CD4-positive, alpha-beta T cell (primary cell): ENCODE measurements around the gene ZBTB5. TPM values are rescaled to one million over a fixed set of nuclear protein-coding genes. Genes with fewer than 3 reads are reported as not detected.

Source experiments
- ATAC-seq: fragments of 200-7000 bp; cut with Tn5 transposase; one replicate; pipeline ENCODE4 v1.10.0; 2022; ENCODE audit warnings: mild to moderate bottlenecking; ENCODE audit not compliant: poor library complexity
- CTCF ChIA-PET: fragments of 350-600 bp; sonication (Branson Sonifier 250); formaldehyde crosslinking; loops from one replicate; lab custom pipeline; 2021; ENCODE audit warnings: antibody characterized with exemption, inconsistent platforms; lab: Charles Lee
- POLR2A ChIA-PET: fragments of 350-600 bp; sonication (Branson Sonifier 250); formaldehyde crosslinking; loops from one replicate; lab custom pipeline; 2021; ENCODE audit warnings: antibody characterized with exemption, inconsistent platforms; lab: Charles Lee
- DNase-seq, 14 experiments: peaks; one replicate each; pipeline ENCODE4 v3.0.0-alpha.2; 2013 to 2020; ENCODE audit warnings: mixed read lengths in 2 of 14
- H3K27ac ChIP-seq, 2 donors: one replicate each; pipeline versions ENCODE4 v1.5.1 to v1.7.0; 2013; ENCODE audit warnings: low read length in 2 of 2, low read depth in 1 of 2, mild to moderate bottlenecking in 1 of 2
- H3K27me3 ChIP-seq, 2 experiments: 1 replicate in 1 of 2; 2 replicates in 1 of 2; pipeline versions ENCODE4 v1.6.1 to v1.7.0; 2013; ENCODE audit warnings: low read length in 2 of 2, control low read depth in 1 of 2, mild to moderate bottlenecking in 1 of 2, moderate library complexity in 1 of 2; ENCODE audit not compliant: insufficient read depth in 2 of 2, control insufficient read depth in 1 of 2
- H3K36me3 ChIP-seq: one replicate; pipeline ENCODE4 v1.6.1; 2013; ENCODE audit warnings: low read length, control low read depth; ENCODE audit not compliant: insufficient read depth
- H3K4me1 ChIP-seq: one replicate; pipeline ENCODE4 v1.6.1; 2013; ENCODE audit warnings: low read length, control low read depth; ENCODE audit not compliant: insufficient read depth
- H3K4me3 ChIP-seq: one replicate; pipeline ENCODE4 v1.5.1; 2013; ENCODE audit warnings: mild to moderate bottlenecking, low read length, moderate library complexity
- H3K9me3 ChIP-seq, 2 experiments: 1 replicate in 1 of 2; 2 replicates in 1 of 2; pipeline versions ENCODE4 v1.6.1 to v1.7.0; 2013; ENCODE audit warnings: low read length in 2 of 2, mild to moderate bottlenecking in 2 of 2, control low read depth in 1 of 2, moderate library complexity in 1 of 2; ENCODE audit not compliant: control insufficient read depth in 1 of 2, insufficient read depth in 1 of 2
- H3K27ac Mint-ChIP-seq: one replicate; pipeline ENCODE4 v1.8.0; 2020; ENCODE audit warnings: mixed read lengths
- H3K27me3 Mint-ChIP-seq: one replicate; pipeline ENCODE4 v1.8.0; 2021; ENCODE audit warnings: mixed read lengths
- H3K36me3 Mint-ChIP-seq: one replicate; pipeline ENCODE4 v1.8.0; 2021; ENCODE audit warnings: low read depth, mixed read lengths
- H3K4me1 Mint-ChIP-seq: one replicate; pipeline ENCODE4 v1.8.0; 2021; ENCODE audit warnings: low read depth, mixed read lengths
- H3K4me3 Mint-ChIP-seq: one replicate; pipeline ENCODE4 v1.8.0; 2020; ENCODE audit warnings: mild to moderate bottlenecking, mixed read lengths
- H3K9me3 Mint-ChIP-seq: one replicate; pipeline ENCODE4 v1.8.0; 2020; ENCODE audit warnings: mixed read lengths
- CTCF ChIP-seq: fragments of 200-600 bp; IDR thresholded peaks from one replicate; pipeline ENCODE4 v1.8.0; 2022; ENCODE audit warnings: antibody characterized with exemption, mild to moderate bottlenecking
- intact Hi-C, 2 experiments: fragments of 100-400 bp; cut with DNase I in 1 of 2; cut with micrococcal nuclease in 1 of 2; formaldehyde crosslinking; loops; one replicate each; pipeline versions ENCODE4 v1.15.1 to v1.9.0; 2023 to 2025; cut with DNase I, micrococcal nuclease
- total RNA-seq, 174 experiments: library from RNA in 2 of 174; stranded (reverse) in 2 of 174; gene quantifications; one replicate each; pipeline ENCODE4 v1.2.3 and lab custom pipeline; 2021 to 2026

ZBTB5 gene
- total RNA-seq, 2 experiments from 2014 or later: 21.3 to 22.0 TPM

- Mint-ChIP-seq H3K4me3 (no peak overlapping the region), H3K27ac (no peak overlapping the region), H3K4me1 (peaks cover 4% of the 10 kb centered on the region), H3K9me3 (no peaks in the 10 kb centered on the region), H3K36me3 (peaks cover 94% of the 10 kb centered on the region), H3K27me3 (no peaks in the 10 kb centered on the region)
- Histone ChIP-seq H3K27me3 (no peaks in the 10 kb centered on the region), H3K4me1 (peaks cover 2% of the 10 kb centered on the region), H3K36me3 (peaks cover 88% of the 10 kb centered on the region), H3K9me3 (no peaks in the 10 kb centered on the region), H3K27ac (no peak overlapping the region), H3K4me3 (no peak overlapping the region)
- ChIA-PET POLR2A (no interaction called here), CTCF (no interaction called here)
- no peak for TF ChIP-seq CTCF
- ATAC-seq (no peak), DNase-seq (no peak)
- intact Hi-C loops: no loop called here
These were observed 32.1 kb upstream of the ZBTB5 start for GRCh38 chr9:37497320-37497719.

GRCh38 chr9:37496020-37496419 lies 30.8 kb upstream of the ZBTB5 start:
- Histone ChIP-seq H3K4me1 (peaks cover 2% of the 10 kb centered on the region), H3K36me3 (peaks cover 88% of the 10 kb centered on the region), H3K9me3 (no peaks in the 10 kb centered on the region), H3K27me3 (no peaks in the 10 kb centered on the region), H3K27ac (no peak overlapping the region), H3K4me3 (no peak overlapping the region)
- intact Hi-C loops: no loop called here
- Mint-ChIP-seq H3K9me3 (no peaks in the 10 kb centered on the region), H3K36me3 (peaks cover 93% of the 10 kb centered on the region), H3K4me1 (peaks cover 5% of the 10 kb centered on the region), H3K4me3 (no peak overlapping the region), H3K27me3 (no peaks in the 10 kb centered on the region), H3K27ac (no peak overlapping the region)
- DNase-seq (no peak), ATAC-seq (no peak)
- CTCF ChIA-PET: interaction anchor here (0.7 kb wide), 1 partner anchor 104 kb away, joined by 4 read pairs; no protein-coding TSS in a partner anchor
- TF ChIP-seq CTCF: no peak
- POLR2A ChIA-PET: interaction anchor here (1.8 kb wide), 1 partner anchor 10 kb away, joined by 6 read pairs; the partner anchor contains the start of gene POLR1E

GRCh38 chr9:37495571-37495970 lies 30.3 kb upstream of the ZBTB5 start:
- POLR2A ChIA-PET: interaction anchor here (1.8 kb wide), 1 partner anchor 10 kb away, joined by 6 read pairs; the partner anchor contains the start of gene POLR1E
- Histone ChIP-seq H3K36me3 (peaks cover 86% of the 10 kb centered on the region), H3K4me1 (peaks cover 2% of the 10 kb centered on the region), H3K4me3 (no peak overlapping the region), H3K9me3 (no peaks in the 10 kb centered on the region), H3K27ac (no peak overlapping the region), H3K27me3 (no peaks in the 10 kb centered on the region)
- peaks cover 93% of the 10 kb centered on the region for H3K36me3 Mint-ChIP-seq
- TF ChIP-seq CTCF: no peak
- H3K9me3 Mint-ChIP-seq: no peaks in the 10 kb centered on the region
- H3K27ac Mint-ChIP-seq: no peak overlapping the region
- no peaks in the 10 kb centered on the region for H3K27me3 Mint-ChIP-seq
- ATAC-seq: no peak
- CTCF ChIA-PET: no interaction called here
- intact Hi-C loops: no loop called here
- no peak overlapping the region for H3K4me3 Mint-ChIP-seq
- H3K4me1 Mint-ChIP-seq: peaks cover 9% of the 10 kb centered on the region
- no peak for DNase-seq
